ENCODE measurements around the gene SFI1. TPM values are rescaled to one million over a fixed set of nuclear protein-coding genes. Genes with fewer than 3 reads are reported as not detected.

The SFI1 gene
- total RNA-seq, 2 donors from 2014 or later: 27.8 to 46.8 TPM

- Histone ChIP-seq H3K4me1 (peaks cover 73% of the 10 kb centered on the region), H3K27ac (peak overlapping the region; percentile 52 to 91 (median 84)), H3K4me3 (peak overlapping the region; percentile 69 to 80), H3K36me3 (replicated peaks in 1 of 2; ENCODE audit: insufficient read depth in 1 of 2, low read depth in 2 of 2) (no peaks in the 10 kb centered on the region), H3K9me3 (no peaks in the 10 kb centered on the region), H3K27me3 (no peaks in the 10 kb centered on the region)
- TF ChIP-seq CTCF (IDR thresholded peaks at IDR 0.05): no peak
- no peak for TF ChIP-seq POLR2A (IDR thresholded peaks at IDR 0.05)
- whole genome bisulfite sequencing, 2 donors: 29 to 76% methylated on average over 3 to 14 of the region's 14 CpGs
- intact Hi-C loops (cut with DNase I): no loop called here
- ATAC-seq (no peak), DNase-seq (no peak)
Measured at GRCh38 chr22:31629741-31630184, 133.4 kb downstream of the SFI1 start.

- no peaks in the 10 kb centered on the region for H3K9me3 ChIP-seq
- H3K27me3 ChIP-seq: no peaks in the 10 kb centered on the region
- H3K27ac ChIP-seq: peak overlapping the region; percentile 52 to 91 (median 84)
- TF ChIP-seq POLR2A (IDR thresholded peaks at IDR 0.05) (peak in 2 of 3 donors; percentile 63 to 64), CTCF (IDR thresholded peaks at IDR 0.05) (no peak)
- intact Hi-C loops (cut with DNase I): no loop called here
- 0 to 1% methylated on average over 4 to 65 of the region's 65 CpGs for WGBS, 2 donors
- peak; percentile 71 for ATAC-seq
- H3K4me3 ChIP-seq: peak overlapping the region; percentile 69 to 80
- no peaks in the 10 kb centered on the region for H3K36me3 ChIP-seq (replicated peaks in 1 of 2; ENCODE audit: insufficient read depth in 1 of 2, low read depth in 2 of 2)
- H3K4me1 ChIP-seq: peaks cover 73% of the 10 kb centered on the region
- DNase-seq: peak; percentile 74 to 84 (median 80)
Measured at GRCh38 chr22:31630331-31631329, 134.3 kb downstream of the SFI1 start.

GRCh38 chr22:31631436-31631835 is 135.1 kb downstream of the SFI1 start:
- no peaks in the 10 kb centered on the region for H3K27me3 ChIP-seq
- H3K9me3 ChIP-seq: no peaks in the 10 kb centered on the region
- peak overlapping the region; percentile 2 to 91 (median 84) for H3K27ac ChIP-seq
- 83% methylated on average over 1 to 9 of the region's 9 CpGs for WGBS, 2 donors
- TF ChIP-seq POLR2A (IDR thresholded peaks at IDR 0.05) (no peak), CTCF (IDR thresholded peaks at IDR 0.05) (no peak)
- H3K4me1 ChIP-seq: peaks cover 72% of the 10 kb centered on the region
- no peaks in the 10 kb centered on the region for H3K36me3 ChIP-seq (replicated peaks in 1 of 2; ENCODE audit: insufficient read depth in 1 of 2, low read depth in 2 of 2)
- DNase-seq: no peak
- no peak overlapping the region for H3K4me3 ChIP-seq
- ATAC-seq: no peak
- intact Hi-C loops (cut with DNase I): no loop called here

- H3K27ac ChIP-seq: peak overlapping the region in 3 of 4 donors; percentile 41 to 56 (median 52)
- H3K4me3 ChIP-seq: no peak overlapping the region
- intact Hi-C loops (cut with DNase I): no loop called here
- no peaks in the 10 kb centered on the region for H3K9me3 ChIP-seq
- H3K4me1 ChIP-seq: peaks cover 32% of the 10 kb centered on the region
- TF ChIP-seq POLR2A (IDR thresholded peaks at IDR 0.05): no peak
- no peak for TF ChIP-seq CTCF (IDR thresholded peaks at IDR 0.05)
- peak in 3 of 4 donors; percentile 55 to 71 (median 58) for DNase-seq
- H3K36me3 ChIP-seq (replicated peaks in 1 of 2; ENCODE audit: insufficient read depth in 1 of 2, low read depth in 2 of 2): no peaks in the 10 kb centered on the region
- ATAC-seq: no peak
- no peaks in the 10 kb centered on the region for H3K27me3 ChIP-seq
- WGBS, 2 donors: 80 to 81% methylated on average over 12 to 13 of the region's 13 CpGs
Measured at GRCh38 chr22:31635638-31636306, 139.4 kb downstream of the SFI1 start.
